Neural cell (in vitro differentiated cells): ENCODE measurements around the gene HHIPL2. TPM values are rescaled to one million over a fixed set of nuclear protein-coding genes. Genes with fewer than 3 reads are reported as not detected.

Experiments used
- H2AFZ ChIP-seq: fragments of 200-600, 300-800 bp; sonication (generic), shearing (Covaris generic); 2 replicates; pipeline ENCODE4 v1.6.0; 2014; ENCODE audit warnings: low read depth, mild to moderate bottlenecking, antibody characterized with exemption, low read length, moderate library complexity
- H3F3A ChIP-seq: fragments of 200-600 bp; shearing (Covaris generic); 2 replicates; pipeline ENCODE4 v1.6.1; 2016; ENCODE audit warnings: mild to moderate bottlenecking, moderate library complexity, mixed read lengths, antibody characterized with exemption, low read length; ENCODE audit not compliant: insufficient read depth, poor library complexity, severe bottlenecking
- H3K27ac ChIP-seq: fragments of 200-600, 300-800 bp; sonication (generic), shearing (Covaris generic); 2 replicates; pipeline ENCODE4 v1.5.1; 2014; ENCODE audit warnings: mild to moderate bottlenecking, low read length, moderate library complexity
- H3K27me3 ChIP-seq: fragments of 300-800, 200-600 bp; sonication (generic), shearing (Covaris generic); 2 replicates; pipeline ENCODE4 v1.6.0; 2014; ENCODE audit warnings: mild to moderate bottlenecking, low read depth, low read length, moderate library complexity; ENCODE audit not compliant: insufficient read depth
- H3K36me3 ChIP-seq: fragments of 300-800, 200-600 bp; sonication (generic), shearing (Covaris generic); 2 replicates; pipeline ENCODE4 v1.5.1; 2014; ENCODE audit warnings: mild to moderate bottlenecking, antibody characterized with exemption, low read length, moderate library complexity; ENCODE audit not compliant: insufficient read depth
- H3K4me2 ChIP-seq: fragments of 300-800, 200-600 bp; sonication (generic), shearing (Covaris generic); 2 replicates; pipeline ENCODE4 v1.6.0; 2014; ENCODE audit warnings: mild to moderate bottlenecking, low read length
- H3K4me3 ChIP-seq: fragments of 300-800, 200-600 bp; sonication (generic), shearing (Covaris generic); 2 replicates; pipeline ENCODE4 v1.5.1; 2014; ENCODE audit warnings: mild to moderate bottlenecking, low read length, moderate library complexity
- H3K79me2 ChIP-seq: fragments of 200-600 bp; shearing (Covaris generic); replicated peaks from 2 replicates; pipeline ENCODE4 v1.6.0; 2014; ENCODE audit warnings: mild to moderate bottlenecking, low read length, moderate library complexity; ENCODE audit not compliant: insufficient read depth
- H3K9ac ChIP-seq: fragments of 300-800, 200-600 bp; sonication (generic), shearing (Covaris generic); 2 replicates; pipeline ENCODE4 v1.6.1; 2016; ENCODE audit warnings: mild to moderate bottlenecking, low read length, mixed read lengths
- H3K9me2 ChIP-seq: fragments of 200-600 bp; shearing (Covaris generic); 2 replicates; pipeline ENCODE4 v1.6.1; 2016; ENCODE audit warnings: mild to moderate bottlenecking, low read length, mixed read lengths; ENCODE audit not compliant: insufficient read depth
- H3K9me3 ChIP-seq: fragments of 200-600, 300-800 bp; sonication (generic), shearing (Covaris generic); 2 replicates; pipeline ENCODE4 v1.6.1; 2016; ENCODE audit warnings: mild to moderate bottlenecking, mixed run types, low read length, moderate library complexity, mixed read lengths
- H4K20me1 ChIP-seq: fragments of 200-600 bp; shearing (Covaris generic); 2 replicates; pipeline ENCODE4 v1.6.1; 2016; ENCODE audit warnings: mild to moderate bottlenecking, mixed run types; ENCODE audit not compliant: insufficient read depth
- EP300 ChIP-seq: fragments of 450-650 bp; conservative IDR thresholded peaks from 2 replicates; pipeline ENCODE4 v1.6.1; 2014; ENCODE audit warnings: antibody characterized with exemption, mild to moderate bottlenecking, moderate library complexity; ENCODE audit not compliant: poor library complexity, severe bottlenecking
- EZH2 ChIP-seq: fragments of 200-600, 300-800 bp; shearing (Covaris generic), sonication (generic); IDR thresholded peaks from 2 replicates; pipeline ENCODE4 v1.6.1; 2014; ENCODE audit warnings: antibody characterized with exemption, low read length, borderline replicate concordance, mild to moderate bottlenecking; ENCODE audit not compliant: insufficient read depth, poor library complexity, severe bottlenecking
- MXI1 ChIP-seq: fragments of 450-650 bp; conservative IDR thresholded peaks from 2 replicates; pipeline ENCODE4 v1.6.1; 2014; ENCODE audit warnings: antibody characterized with exemption, mild to moderate bottlenecking; ENCODE audit not compliant: poor library complexity, severe bottlenecking
- POLR2AphosphoS5 ChIP-seq: IDR thresholded peaks from 2 replicates; pipeline ENCODE4 v1.6.1; 2012
- RAD21 ChIP-seq: fragments of 450-650 bp; conservative IDR thresholded peaks from 2 replicates; pipeline ENCODE4 v1.6.1; 2014; ENCODE audit warnings: antibody characterized with exemption, mild to moderate bottlenecking, moderate library complexity
- SMC3 ChIP-seq: fragments of 450-650 bp; conservative IDR thresholded peaks from 2 replicates; pipeline ENCODE4 v1.6.1; 2014; ENCODE audit warnings: antibody characterized with exemption, mild to moderate bottlenecking, moderate library complexity; ENCODE audit not compliant: poor library complexity
- TAF1 ChIP-seq: IDR thresholded peaks from 2 replicates; pipeline ENCODE4 v1.6.1; 2012; ENCODE audit warnings: low read depth
- polyA plus RNA-seq: library from polyadenylated mRNA; depleted of rRNA; stranded (reverse); fragments of >200 nt; gene quantifications from 2 replicates; pipeline ENCODE4 v1.2.3, GENCODE V29; 2014
- TF ChIP-seq, protein P1 (sequence below): IDR thresholded peaks from 2 replicates; pipeline ENCODE4 v1.6.1; 2012; ENCODE audit warnings: borderline replicate concordance
- TF ChIP-seq, protein P2 (sequence below): fragments of 450-650 bp; IDR thresholded peaks from 2 replicates; pipeline ENCODE4 v1.5.1; 2014; ENCODE audit warnings: antibody characterized with exemption, mild to moderate bottlenecking, moderate library complexity; ENCODE audit not compliant: poor library complexity, severe bottlenecking

HHIPL2 gene
- polyA plus RNA-seq, 1 donor from 2014 or later: 0.36 TPM

DNA sequence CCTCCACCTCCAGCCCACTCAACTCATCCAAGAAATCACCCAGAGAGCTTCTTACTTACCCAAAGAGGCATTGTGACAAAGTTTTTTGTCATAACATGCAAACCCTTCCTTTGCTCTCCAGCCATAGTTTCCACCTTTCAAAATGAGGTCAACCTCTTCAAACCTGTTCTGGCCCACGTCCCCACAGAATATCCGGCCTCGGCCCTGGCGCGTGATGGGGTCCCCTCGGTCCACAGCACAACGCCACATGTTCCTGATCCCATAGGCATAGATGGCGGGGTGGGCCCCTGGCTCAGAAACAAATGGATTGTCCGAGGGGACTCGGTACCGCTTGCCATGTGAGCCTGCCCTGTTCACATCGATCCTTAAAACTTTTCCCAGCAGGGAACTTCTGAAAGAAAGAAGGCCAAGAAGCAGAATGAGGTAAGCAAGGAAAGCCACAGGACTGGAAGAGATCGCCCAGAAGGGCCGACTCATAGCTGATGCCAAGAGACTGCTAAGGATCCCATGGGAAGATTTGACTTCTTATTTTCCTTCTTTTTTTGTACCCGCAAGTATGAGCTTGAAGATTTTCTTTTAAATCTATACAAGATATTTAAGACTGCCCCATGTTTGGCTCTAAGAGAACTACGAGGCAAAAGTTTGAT lies 7.8 kb downstream of the HHIPL2 start:
- Histone ChIP-seq H3K36me3 (no peaks in the 10 kb centered on the region), H3F3A (no peaks in the 10 kb centered on the region), H3K4me3 (no peak overlapping the region), H3K4me2 (no peak overlapping the region), H3K79me2 (no peaks in the 10 kb centered on the region), H2AFZ (no peak overlapping the region), H3K9ac (no peak overlapping the region), H3K9me3 (no peaks in the 10 kb centered on the region), H4K20me1 (no peaks in the 10 kb centered on the region), H3K9me2 (no peaks in the 10 kb centered on the region), H3K27me3 (no peaks in the 10 kb centered on the region), H3K27ac (no peak overlapping the region)
- TF ChIP-seq TAF1 (no peak), SMC3 (no peak), EZH2 (no peak)

GRCh38 chr1:222535455-222535854 lies 12.4 kb downstream of the HHIPL2 start:
- Histone ChIP-seq H3K9me2 (no peaks in the 10 kb centered on the region), H3F3A (no peaks in the 10 kb centered on the region), H3K4me2 (no peak overlapping the region), H3K27me3 (no peaks in the 10 kb centered on the region), H4K20me1 (no peaks in the 10 kb centered on the region), H2AFZ (no peak overlapping the region), H3K36me3 (no peaks in the 10 kb centered on the region), H3K27ac (no peak overlapping the region), H3K9ac (no peak overlapping the region), H3K9me3 (no peaks in the 10 kb centered on the region), H3K79me2 (no peaks in the 10 kb centered on the region), H3K4me3 (no peak overlapping the region)
- TF ChIP-seq RAD21 (no peak), POLR2AphosphoS5 (no peak), EZH2 (no peak), MXI1 (no peak), SMC3 (no peak), EP300 (no peak), TAF1 (no peak)
- TF ChIP-seq, protein P1, sequence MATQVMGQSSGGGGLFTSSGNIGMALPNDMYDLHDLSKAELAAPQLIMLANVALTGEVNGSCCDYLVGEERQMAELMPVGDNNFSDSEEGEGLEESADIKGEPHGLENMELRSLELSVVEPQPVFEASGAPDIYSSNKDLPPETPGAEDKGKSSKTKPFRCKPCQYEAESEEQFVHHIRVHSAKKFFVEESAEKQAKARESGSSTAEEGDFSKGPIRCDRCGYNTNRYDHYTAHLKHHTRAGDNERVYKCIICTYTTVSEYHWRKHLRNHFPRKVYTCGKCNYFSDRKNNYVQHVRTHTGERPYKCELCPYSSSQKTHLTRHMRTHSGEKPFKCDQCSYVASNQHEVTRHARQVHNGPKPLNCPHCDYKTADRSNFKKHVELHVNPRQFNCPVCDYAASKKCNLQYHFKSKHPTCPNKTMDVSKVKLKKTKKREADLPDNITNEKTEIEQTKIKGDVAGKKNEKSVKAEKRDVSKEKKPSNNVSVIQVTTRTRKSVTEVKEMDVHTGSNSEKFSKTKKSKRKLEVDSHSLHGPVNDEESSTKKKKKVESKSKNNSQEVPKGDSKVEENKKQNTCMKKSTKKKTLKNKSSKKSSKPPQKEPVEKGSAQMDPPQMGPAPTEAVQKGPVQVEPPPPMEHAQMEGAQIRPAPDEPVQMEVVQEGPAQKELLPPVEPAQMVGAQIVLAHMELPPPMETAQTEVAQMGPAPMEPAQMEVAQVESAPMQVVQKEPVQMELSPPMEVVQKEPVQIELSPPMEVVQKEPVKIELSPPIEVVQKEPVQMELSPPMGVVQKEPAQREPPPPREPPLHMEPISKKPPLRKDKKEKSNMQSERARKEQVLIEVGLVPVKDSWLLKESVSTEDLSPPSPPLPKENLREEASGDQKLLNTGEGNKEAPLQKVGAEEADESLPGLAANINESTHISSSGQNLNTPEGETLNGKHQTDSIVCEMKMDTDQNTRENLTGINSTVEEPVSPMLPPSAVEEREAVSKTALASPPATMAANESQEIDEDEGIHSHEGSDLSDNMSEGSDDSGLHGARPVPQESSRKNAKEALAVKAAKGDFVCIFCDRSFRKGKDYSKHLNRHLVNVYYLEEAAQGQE: no peak
- TF ChIP-seq, protein P2, sequence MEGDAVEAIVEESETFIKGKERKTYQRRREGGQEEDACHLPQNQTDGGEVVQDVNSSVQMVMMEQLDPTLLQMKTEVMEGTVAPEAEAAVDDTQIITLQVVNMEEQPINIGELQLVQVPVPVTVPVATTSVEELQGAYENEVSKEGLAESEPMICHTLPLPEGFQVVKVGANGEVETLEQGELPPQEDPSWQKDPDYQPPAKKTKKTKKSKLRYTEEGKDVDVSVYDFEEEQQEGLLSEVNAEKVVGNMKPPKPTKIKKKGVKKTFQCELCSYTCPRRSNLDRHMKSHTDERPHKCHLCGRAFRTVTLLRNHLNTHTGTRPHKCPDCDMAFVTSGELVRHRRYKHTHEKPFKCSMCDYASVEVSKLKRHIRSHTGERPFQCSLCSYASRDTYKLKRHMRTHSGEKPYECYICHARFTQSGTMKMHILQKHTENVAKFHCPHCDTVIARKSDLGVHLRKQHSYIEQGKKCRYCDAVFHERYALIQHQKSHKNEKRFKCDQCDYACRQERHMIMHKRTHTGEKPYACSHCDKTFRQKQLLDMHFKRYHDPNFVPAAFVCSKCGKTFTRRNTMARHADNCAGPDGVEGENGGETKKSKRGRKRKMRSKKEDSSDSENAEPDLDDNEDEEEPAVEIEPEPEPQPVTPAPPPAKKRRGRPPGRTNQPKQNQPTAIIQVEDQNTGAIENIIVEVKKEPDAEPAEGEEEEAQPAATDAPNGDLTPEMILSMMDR: no peak

DNA sequence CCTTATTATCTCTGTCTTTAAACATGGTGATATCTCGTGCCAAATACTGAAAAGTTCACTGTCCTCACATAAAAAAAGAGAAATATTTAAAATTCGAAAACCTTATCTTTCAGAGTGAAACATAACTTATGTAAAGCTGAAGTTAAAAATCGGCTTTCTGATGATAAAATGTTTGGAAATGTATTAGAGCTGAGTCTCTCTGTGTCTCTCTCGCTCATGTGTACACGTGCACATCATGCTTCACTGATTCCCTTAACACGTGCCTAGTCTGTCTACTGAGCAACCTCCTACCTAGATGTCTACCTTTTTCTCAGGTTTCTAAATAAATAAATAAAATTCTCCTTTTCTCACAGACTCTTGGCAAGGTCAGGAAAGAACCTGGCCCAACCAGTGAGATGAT lies 17.1 kb downstream of the HHIPL2 start:
- no peaks in the 10 kb centered on the region for H3K9me3 ChIP-seq
- H3K36me3 ChIP-seq: no peaks in the 10 kb centered on the region
- no peaks in the 10 kb centered on the region for H3K79me2 ChIP-seq
- H3K9ac ChIP-seq: no peak overlapping the region
- no peak overlapping the region for H3K27ac ChIP-seq
- TF ChIP-seq TAF1 (no peak), EP300 (no peak), MXI1 (no peak), POLR2AphosphoS5 (no peak), RAD21 (no peak), EZH2 (no peak), SMC3 (no peak)
- TF ChIP-seq, protein P2: no peak
- TF ChIP-seq, protein P1: no peak
- no peaks in the 10 kb centered on the region for H3K9me2 ChIP-seq
- no peaks in the 10 kb centered on the region for H3F3A ChIP-seq
- H3K4me2 ChIP-seq: no peak overlapping the region
- H3K27me3 ChIP-seq: no peaks in the 10 kb centered on the region
- no peak overlapping the region for H2AFZ ChIP-seq
- no peaks in the 10 kb centered on the region for H4K20me1 ChIP-seq
- H3K4me3 ChIP-seq: no peak overlapping the region
